ENCODE data around the gene GPANK1.

The GPANK1 gene

GRCh38 chr6:31690231-31691077, 25.7 kb upstream of the GPANK1 start:
- DNase-seq: no peak

DNA sequence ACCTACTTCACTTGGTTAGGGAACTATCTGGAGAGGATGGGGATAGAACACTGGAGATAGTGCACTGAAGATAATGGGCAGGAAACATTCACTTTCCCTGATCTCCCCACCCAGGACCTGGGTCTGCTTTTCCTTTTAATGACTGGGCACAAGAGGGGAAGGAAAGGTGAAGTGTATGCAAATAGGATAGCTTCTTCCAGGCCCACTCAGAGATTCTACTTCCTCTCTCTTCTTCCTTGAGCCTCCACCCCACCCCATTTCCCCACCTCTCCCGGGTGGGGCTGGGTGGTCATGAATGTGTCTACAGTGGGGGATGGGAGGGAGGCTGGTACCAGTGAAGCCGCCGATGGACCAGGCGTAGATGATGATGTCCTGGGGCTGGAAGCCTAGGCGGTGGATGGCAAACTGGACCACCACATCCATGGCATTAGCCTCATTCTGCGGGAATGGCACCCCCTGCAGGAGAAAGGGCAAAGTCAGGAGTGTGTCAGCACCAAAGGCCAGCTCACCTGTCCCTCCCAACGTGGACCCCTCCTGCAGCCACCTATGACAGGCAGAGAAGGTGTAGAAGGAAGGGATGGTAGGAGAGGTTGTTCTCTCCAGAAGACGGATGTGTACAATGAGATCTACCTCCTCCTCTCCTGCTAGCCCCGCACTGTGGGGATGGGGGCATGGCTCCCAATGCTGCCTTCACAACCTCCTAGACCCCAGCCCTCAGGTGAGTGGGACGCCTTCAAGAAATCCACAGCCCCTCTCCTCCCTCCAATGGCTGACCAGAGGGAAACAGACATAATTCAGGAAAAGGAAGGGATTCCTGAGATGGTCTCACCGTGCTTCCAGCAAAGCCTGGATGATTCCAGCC, 24.7 kb upstream of the GPANK1 start:
- DNase-seq: no peak

DNA sequence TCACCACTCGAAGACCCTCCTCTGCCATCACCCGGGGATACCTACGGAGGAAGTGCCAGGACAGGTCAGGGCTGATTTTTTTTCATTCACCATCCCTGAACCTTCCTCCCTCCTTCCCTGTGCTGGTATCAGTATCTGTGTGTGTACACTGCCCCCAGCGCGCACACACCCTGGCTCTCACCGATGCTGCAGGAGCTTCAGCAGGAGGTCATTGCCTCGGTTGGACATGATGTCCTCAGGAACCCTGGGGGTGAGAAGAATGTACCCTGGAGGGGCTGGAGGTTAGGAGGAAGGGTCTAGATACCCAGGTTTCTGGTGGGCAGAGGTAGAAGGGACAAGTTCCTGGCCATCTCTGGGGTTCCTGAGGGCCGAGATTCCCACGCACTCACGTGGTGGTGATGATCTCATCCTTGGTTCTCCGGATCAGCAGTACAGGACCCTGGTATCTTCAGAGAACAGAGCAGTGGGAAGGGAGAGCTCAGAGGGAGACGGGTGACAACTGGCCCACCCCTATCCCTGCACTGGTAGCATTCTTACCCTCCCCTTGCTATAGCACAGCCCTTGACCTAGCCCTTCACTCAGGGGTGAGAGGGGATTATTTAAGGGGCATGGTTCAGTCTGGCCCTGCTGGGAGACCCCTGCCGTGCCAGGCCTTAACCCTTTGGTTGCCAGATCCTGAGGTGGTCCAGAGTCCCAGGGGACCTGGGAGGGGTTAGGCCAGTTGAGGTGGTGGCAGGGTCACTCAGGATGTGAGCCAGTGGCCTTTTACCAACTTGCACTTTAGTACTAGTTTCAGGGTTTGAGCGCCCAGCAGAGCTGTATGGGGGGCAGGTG, 23.3 kb upstream of the GPANK1 start:
- no peak for DNase-seq

- no peak for DNase-seq
These were observed 22.5 kb upstream of the GPANK1 start for GRCh38 chr6:31687321-31687720.

GRCh38 chr6:31686483-31686882, 21.7 kb upstream of the GPANK1 start:
- no peak for DNase-seq

DNA sequence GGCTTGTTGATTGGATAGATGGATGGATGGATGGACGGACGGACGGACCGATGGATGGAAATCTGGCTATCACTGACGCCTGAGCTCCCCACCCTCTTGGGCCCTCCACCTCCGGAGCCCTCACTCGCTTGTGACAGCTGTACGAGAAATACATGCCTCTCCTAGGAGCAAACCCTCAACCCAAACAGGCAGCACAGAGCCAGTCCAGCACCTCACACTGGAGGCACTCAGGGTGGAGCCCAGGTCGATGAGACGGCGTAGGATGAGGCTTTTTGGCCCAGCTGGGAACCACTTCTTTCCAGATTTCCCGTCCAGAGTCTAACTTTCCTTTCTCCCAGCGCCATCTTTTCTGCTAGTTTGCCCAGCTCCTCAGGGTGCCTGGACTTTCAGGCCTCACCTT, 18.8 kb upstream of the GPANK1 start:
- no peak for DNase-seq

DNA sequence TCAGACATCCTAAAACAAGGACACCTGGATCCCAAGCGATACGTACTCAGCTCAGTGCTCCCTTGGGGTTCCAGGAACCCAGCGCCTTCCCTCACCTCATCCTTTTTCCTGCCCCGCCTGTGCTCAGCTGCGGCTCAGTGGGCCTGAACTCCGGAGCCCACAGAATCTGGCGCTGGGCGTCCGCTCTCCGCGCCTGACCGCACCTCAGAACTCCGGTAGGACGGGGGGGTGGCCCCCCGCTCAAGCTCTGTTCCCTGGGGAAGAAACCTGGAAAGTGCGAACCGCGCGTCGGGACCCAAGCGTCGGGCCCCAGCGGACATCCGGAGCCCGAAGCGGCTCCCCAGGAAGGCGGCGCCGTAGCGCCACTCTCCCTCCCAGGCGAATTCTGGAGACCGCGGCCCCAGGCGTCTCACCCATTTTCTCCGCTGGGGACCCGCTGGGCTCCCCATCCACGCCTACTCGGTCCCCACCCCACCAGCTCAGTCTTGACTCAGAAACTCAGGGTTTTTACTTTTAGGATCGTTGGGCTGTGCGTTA, 16.4 kb upstream of the GPANK1 start:
- DNase-seq: no peak

DNA sequence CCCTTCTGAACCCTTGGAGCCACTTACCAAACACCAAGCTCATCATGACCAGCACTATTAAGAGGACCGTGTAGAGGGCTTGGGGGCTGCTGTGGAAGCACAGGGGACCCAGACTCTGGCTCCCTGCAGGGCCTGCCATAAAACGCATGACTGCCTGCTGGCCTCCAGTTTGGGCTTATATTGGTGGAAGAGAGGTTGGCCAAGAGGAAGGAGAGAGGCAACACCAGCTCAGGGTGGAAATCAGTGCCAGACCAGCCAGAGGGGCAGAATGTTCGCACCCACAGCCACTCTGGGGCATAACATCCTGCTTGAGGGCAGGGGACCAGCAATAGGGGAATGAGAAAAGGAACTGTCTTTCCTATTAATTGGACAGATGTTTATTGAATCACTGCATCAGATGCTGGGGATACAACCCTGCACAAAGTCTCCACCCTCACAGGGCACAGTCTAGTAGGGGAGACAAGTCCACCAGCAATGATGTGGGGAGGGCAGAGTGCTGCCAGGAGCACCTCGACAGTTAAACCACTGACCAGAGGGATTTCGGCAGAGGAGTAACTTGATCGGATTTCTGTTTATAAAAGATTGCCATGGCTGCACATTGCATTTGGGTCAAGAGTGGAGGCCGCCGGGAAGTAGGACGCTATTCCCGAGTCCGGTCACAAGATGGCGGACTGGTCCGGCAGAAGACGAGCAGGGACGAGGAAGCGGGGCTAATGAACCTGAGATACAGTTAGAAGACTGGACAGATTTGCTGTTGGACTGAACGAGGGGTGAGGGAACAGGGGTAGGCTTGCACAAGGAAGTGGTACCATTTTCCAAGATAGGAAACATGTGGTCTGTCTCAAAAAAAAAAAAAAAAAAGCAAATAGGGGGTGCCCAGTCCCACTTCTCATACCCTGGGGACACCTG, 15.7 kb upstream of the GPANK1 start, which contains the start of gene LY6G5C:
Gene LY6G5C (minus strand): TSS at position 842 of the 909 bp plus-strand sequence. CDS start 694 bp downstream, at position 148.
- peak; percentile 58 for DNase-seq

GRCh38 chr6:31677955-31678354, 13.2 kb upstream of the GPANK1 start:
- no peak for DNase-seq

GRCh38 chr6:31676904-31677303, 12.1 kb upstream of the GPANK1 start:
- no peak for DNase-seq

- DNase-seq: no peak
These were observed 11.6 kb upstream of the GPANK1 start for GRCh38 chr6:31676322-31676903.

DNA sequence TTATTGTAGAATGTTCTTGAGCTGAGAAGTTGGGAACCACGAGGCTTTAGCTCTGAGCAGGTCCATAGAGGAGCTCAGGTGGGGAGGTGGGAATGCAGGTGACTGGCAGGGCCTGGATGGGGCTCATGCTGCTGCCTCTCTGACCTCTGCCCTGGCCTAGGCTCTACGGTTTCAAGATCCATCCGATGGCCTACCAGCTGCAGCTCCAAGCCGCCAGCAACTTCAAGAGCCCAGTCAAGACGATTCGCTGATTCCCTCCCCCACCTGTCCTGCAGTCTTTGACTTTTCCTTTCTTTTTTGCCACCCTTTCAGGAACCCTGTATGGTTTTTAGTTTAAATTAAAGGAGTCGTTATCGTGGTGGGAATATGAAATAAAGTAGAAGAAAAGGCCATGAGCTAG, 4.9 kb upstream of the GPANK1 start, which contains the start of gene LY6G5B:
Gene LY6G5B (plus strand): TSS at position 301 of the 400 bp plus-strand sequence. CDS start 975 bp downstream, outside the sequence.
- no peak for DNase-seq

GRCh38 chr6:31666337-31666965, 1.7 kb upstream of the GPANK1 start:
- DNase-seq: no peak

- DNase-seq: peak; percentile 95
These were observed 922 bp upstream of the GPANK1 start, which contains the start of gene CSNK2B for GRCh38 chr6:31665501-31666336. Gene CSNK2B (plus strand): TSS chr6:31666080. CDS start chr6:31666832, 752 bp downstream.

- no peak for DNase-seq
These were observed 622 bp downstream of the GPANK1 start for GRCh38 chr6:31663961-31664789.

- no peak for DNase-seq
These were observed 1.5 kb downstream of the GPANK1 start for GRCh38 chr6:31663126-31663960.

GRCh38 chr6:31662124-31662723, 2.6 kb downstream of the GPANK1 start:
- DNase-seq: no peak

All from KG1 (cell line).